Measurements from ENCODE around the gene PAX5. TPM values are rescaled to one million over a fixed set of nuclear protein-coding genes. Genes with fewer than 3 reads are reported as not detected.
A peak's percentile ranks its signal among the peaks of the same experiment; 100 is the strongest.

Gene PAX5
- total RNA-seq, 1 experiment from 2014 or later, result not detected

DNA sequence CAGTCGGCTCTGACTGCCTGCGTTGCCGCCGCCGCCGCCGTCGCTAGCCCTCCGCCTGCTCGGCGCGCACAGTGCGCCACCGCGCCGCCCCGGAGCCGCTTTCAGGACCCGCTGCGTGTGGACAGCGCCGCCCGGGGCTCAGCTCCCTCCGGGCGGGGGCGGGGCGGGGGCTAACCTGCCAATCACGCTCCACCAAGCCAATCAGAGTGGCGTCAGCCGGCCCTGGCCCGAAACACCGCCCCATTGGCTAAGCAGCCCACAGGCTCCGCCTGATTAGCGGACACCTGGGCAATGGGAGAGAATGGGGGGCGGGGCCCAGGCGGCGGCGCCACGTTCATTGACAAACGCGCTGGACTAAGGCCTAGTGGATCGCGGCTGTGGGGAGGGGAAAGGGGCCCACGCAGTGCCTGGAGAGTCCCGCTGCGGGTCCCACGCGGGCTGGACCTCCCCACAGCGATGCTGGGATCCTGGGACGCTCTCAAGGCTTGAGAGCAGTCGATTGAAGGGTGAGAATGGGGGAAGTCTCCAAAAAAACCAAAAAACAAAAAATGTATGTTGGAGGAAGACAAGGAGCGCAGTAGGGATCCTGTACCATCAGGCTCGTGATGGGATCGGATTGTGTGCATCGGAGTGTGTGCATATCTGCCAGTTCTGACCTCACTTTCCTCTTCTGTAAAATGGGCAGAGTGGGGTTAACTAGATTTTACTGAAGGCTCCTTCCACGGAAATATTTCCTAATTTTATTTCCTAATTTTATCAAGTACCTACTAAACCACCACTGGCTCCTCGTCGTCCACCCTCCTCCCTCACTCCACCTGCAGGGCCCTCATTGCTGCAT, 6.3 kb downstream of the PAX5 start:
- in situ Hi-C loops (cut with HindIII; ENCODE audit: low pct_unique_long_range_greater_than_20kb, low sequenced_read_pairs), result no loop called here
- peak; percentile 90 for DNase-seq (ENCODE audit: low read depth)

DNA sequence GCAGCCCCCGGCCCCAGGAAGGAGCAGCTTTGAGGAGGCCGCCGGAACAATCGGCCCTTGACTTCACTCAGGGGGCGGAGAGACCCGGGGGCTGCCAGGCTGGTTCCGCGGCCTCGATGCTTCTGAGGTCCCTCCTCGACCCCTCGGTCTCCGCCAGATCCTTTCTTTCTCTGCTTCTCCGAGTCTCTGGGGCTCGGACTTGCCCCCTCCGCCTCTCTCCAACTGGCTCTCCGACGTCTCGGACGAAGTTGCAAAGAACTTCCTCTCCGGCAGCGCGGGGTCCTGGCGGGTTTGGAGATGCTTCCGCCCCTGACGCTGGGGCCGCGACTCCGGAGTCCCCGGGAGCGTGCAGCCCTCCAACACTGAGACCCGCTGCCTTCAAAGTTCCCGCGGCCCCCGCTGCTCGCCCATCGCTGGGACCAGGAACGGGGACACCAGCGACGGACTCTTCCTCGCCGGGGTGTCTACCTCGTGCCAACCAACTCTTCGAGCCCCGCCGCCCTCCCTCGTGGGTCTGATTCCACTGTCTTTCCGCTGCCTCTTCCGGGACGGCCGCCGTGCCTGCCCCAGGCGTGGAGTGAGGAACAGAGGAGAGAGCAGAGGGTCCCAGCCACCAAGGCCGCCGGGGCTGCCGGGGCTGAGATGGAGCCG, 7.0 kb downstream of the PAX5 start:
- DNase-seq (ENCODE audit: low read depth), result no peak
- in situ Hi-C loops (cut with HindIII; ENCODE audit: low pct_unique_long_range_greater_than_20kb, low sequenced_read_pairs), result no loop called here

DNA sequence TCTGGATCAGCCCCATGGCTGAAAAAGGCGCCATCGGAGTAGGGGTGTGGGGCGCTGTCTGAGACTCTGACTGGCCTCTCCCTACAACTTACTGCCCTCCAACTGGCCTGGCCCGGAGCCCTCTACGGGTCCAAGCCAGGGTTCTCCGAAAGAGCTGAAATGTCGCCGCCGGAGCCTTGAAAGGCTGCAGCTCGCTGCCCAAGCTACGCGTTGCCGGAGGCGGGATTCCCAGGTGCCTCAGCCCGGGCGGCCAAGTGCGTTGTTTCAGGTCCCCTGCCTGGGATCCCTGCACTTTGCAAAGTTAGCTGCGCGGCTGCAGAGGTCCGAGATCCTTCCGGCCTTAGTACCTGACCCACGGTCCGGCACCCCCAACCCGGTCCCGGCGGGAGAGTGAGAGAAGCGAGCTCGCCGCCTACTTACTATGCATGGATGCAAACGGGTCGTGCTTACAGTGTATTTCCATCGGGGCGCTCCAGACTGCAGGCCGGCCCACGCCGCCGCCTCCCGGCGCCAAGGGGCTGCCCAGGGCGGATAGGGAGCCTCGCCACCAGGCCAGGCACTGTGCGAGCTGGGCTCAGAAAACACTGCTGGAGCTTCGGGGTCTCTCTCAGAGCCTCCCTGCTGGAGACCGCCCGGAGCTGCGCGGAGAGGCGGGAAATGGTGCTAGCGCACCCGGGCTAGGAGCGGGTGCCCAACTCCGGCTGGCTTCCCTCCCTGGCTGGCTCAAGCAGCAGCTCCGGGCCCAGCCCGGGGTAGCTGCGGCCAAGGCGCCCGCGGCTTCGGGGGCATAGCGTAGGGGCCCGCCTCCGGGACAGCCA, 7.7 kb downstream of the PAX5 start:
- no peak for DNase-seq (ENCODE audit: low read depth)
- in situ Hi-C loops (cut with HindIII; ENCODE audit: low pct_unique_long_range_greater_than_20kb, low sequenced_read_pairs), result no loop called here

DNA sequence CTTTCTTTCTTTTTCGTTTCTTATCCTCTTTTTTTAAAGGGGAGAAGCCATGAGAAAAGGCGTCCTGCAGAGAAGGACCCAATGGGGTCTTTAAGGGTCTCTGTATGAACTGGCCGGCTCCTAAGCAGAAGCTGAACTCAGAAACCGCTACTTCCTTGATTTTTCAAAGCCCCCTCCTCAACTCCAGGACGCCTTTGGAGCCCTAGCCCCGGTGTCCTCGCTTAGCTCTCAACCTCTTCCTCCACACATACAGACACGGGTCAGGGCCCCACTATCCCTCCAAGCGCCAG, 8.3 kb downstream of the PAX5 start:
- in situ Hi-C loops (cut with HindIII; ENCODE audit: low pct_unique_long_range_greater_than_20kb, low sequenced_read_pairs), result no loop called here
- DNase-seq (ENCODE audit: low read depth), result no peak

DNA sequence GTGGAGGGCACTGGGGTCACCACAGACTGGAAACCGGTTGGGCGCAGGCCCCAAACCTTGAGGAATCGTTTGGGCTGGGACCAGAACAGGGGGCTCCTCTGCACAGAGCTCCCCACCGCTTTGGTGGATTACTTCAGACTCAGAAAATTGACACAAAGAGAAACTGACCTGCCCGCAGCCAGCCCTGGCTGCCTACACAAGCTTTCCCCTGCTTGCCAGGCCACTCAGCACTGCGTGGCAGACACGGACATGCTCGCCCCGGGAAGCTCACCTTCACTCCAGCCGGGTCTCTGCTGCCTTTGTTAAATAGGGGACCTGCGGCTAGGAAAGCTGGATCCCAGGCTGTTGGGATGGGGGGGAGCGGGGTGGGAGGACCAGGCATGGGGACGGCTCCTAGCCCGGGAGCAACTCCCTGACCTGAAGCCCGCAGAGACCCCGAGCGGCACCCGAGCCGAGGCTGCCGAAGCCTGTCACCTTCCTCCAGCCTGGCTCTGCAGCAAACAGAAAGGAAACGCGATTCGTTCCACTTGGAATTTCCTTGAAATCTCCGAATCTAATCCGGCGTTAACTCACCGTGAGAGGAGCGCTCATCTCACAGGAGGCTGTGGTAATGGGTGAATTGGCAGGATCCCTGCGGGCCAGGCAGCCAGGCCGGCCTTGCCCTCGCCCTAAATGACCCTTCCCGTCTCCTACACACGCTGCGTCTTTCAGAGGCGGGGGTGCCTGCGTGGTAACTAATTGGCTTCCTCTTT, 8.8 kb downstream of the PAX5 start:
- no peak for DNase-seq (ENCODE audit: low read depth)
- in situ Hi-C loops (cut with HindIII; ENCODE audit: low pct_unique_long_range_greater_than_20kb, low sequenced_read_pairs), result no loop called here

DNA sequence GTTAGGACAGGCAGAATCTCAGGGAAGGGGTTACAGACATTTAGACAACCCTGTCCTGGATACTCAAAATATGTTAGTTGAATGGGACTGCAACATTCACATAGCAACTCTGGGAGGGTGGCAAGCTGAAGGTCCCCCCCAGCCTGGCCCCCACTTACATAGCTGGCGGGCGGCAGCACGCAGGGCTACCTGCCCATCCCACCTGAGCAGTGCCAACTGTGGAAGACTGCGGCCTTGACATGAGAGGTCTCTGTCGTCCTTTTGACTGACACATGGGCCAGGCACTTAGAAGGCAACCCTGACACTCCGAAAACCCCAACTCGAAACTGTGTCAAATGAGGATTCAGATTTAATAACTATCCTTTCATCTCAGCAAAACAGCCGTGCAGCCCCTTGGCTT, 16.5 kb downstream of the PAX5 start:
- in situ Hi-C loops (cut with HindIII; ENCODE audit: low pct_unique_long_range_greater_than_20kb, low sequenced_read_pairs), result no loop called here
- DNase-seq (ENCODE audit: low read depth), result no peak

DNA sequence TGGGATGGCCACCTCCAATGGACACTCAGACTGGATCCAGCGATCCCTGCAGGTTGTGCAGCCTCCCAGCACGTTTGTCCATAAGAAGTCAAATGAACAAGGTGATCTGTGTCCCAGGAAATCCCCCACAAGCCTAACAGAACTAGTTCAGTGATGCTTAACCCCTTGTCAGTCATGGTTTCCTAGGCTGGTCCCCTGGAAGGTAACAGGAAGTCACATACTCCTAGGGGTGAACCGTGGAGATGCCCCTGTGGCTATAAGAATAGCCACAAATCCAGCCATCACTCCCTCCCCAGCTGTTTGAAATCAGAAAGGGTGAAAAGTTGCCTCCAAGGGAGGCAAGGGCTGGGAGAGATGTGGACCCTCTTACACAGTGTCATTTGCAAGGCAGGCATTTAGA, 22.5 kb downstream of the PAX5 start:
- in situ Hi-C loops (cut with HindIII; ENCODE audit: low pct_unique_long_range_greater_than_20kb, low sequenced_read_pairs), result no loop called here
- no peak for DNase-seq (ENCODE audit: low read depth)

DNA sequence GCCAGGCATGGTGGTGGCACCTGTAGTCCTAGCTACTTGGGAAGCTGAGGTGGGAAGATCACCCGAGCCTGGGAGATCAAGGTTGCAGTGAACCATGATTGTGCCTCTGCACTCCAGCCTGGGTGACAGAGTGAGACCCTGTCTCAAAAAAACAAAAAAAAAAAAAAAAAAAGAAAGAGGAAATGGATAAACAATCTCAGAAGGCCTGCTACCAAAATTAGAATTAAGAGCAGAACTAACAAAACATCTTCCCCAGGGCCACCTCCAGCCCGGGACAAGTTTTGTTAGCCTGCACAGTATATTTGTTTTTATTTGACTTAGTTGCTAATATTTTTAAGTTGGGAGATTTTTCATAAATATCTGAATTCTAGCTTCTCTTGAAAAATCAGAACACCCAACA, 23.1 kb downstream of the PAX5 start:
- DNase-seq (ENCODE audit: low read depth), result no peak
- in situ Hi-C loops (cut with HindIII; ENCODE audit: low pct_unique_long_range_greater_than_20kb, low sequenced_read_pairs), result no loop called here

DNA sequence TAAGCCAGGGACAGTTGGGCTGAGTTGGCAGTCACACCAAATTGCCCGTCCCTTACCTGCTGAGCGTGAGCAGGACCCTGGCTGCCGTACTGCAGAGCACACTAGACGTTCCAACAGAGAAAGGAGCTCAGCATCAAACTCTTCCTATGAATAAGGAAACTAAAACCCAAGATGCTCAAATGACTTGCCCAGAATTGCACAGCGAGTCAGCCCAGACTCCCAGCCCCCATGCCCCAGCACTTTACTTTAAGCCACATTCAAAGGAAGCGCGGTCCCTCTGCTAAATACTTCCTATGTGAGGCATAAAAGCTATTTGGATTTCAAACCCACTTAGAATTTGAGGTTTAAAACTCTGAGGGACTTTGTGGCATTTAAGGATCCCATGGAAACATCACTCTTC, 23.9 kb downstream of the PAX5 start:
- in situ Hi-C loops (cut with HindIII; ENCODE audit: low pct_unique_long_range_greater_than_20kb, low sequenced_read_pairs), result no loop called here
- no peak for DNase-seq (ENCODE audit: low read depth)

DNA sequence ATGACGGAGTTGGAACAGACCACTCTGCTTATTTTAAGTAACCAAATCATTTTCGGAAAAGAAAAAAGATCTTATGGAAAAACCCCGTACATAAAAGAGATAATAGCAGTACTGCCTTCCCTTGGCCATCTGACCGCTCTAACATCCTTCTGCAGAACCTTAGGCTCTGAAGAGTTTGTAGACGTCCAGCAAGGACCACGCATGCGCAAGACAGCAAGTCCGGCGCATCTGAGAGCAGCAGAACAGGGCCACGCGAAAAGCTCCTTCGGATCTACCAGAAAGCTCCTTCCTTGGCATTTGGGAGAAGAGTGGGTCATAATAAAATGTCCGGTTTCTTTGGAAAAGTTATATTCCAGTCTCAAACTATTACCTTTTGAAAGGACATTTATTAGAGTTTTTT, 26.8 kb downstream of the PAX5 start:
- DNase-seq (ENCODE audit: low read depth), result no peak
- in situ Hi-C loops (cut with HindIII; ENCODE audit: low pct_unique_long_range_greater_than_20kb, low sequenced_read_pairs), result no loop called here

DNA sequence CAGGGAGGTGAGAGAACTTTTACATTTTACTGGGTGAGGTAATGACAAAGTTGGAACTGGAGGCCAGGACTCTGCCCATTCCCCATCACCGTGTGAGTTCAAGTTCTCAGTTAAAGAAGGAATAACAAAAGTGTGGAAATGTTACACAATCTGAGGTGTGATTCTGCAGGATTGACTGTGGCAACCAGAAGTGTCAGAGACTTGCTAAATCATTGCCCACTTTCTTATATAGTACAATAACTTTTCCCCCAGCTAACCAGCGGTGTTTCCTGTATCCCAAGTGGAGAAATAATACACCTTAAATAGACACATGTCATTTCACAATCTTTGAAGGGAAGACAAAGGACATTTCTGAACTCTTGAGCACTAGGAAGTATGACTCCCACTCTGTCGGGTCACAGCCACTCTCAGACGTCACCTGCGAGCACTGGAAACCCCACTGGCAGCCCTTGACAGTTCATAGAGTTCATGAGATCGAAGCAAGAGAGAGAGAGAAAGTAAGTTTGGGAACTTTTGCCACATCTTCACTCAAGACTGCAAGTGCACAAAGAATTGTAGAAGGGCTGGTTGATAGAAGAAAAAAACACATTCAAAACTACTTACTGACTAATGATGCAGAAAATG, 28.4 kb downstream of the PAX5 start:
- DNase-seq (ENCODE audit: low read depth), result no peak
- in situ Hi-C loops (cut with HindIII; ENCODE audit: low pct_unique_long_range_greater_than_20kb, low sequenced_read_pairs), result no loop called here

DNA sequence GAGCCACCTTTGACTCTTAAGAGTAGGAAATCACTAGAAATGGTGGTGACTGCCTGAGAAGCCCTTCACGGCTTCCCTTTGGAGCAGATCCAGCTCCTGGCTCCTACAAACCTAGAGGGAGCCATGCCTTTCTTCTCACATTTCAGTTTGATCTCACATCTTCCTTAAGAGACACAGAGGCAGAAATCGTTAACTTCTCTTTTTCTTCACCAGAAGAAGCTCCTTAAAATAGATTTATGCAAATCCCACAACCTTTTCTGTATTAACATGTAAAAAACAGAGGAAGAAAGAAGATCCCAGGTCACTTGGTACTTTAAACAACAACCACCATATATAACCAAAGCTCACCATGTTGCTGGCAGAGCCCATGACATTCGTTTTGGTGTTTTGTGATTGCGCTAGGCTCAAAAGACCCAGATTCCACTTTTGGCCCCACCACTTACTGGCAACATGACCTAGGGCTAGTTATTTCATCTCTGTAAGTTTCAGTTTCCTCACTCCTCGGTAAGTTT, 29.6 kb downstream of the PAX5 start:
- no peak for DNase-seq (ENCODE audit: low read depth)
- in situ Hi-C loops (cut with HindIII; ENCODE audit: low pct_unique_long_range_greater_than_20kb, low sequenced_read_pairs), result no loop called here

DNA sequence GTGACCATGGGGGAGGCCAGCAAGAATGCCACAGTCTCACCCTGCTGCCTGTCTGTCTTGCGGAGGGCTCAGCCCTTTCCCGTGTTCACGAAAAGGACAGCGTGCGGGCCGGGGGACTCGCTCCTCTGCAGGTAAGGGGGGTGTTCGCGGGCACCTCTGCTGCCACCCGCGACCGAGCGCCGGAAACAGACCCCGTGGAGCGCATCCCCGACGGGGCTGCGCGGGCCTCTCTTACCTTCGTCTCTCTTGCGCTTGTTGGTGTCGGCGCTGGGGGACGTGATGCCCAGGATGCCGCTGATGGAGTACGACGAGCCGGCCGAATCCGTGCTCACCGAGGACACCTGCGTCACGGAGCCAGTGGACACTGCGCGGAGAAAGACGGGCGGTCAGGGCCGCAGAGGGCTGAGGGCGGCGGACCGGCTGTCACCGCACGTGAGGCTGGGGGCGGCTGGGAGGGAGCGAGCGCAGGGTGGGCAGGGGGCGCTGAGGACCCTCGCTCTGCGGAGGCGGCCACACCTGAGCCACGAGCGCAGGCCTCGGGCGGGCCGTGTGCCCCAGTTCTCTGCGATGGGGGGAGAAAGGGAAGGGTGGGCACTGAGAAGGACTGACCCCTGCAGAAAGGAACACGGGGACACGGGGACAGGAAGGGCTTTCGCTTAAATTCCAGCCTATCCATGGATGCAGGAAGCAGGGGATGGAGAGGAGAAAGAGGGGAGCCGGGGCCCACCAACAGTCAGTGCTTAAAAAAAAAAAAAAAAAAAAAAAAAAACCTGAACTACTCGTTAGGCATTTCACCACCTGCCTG, 31.5 kb downstream of the PAX5 start:
- DNase-seq (ENCODE audit: low read depth), result no peak
- in situ Hi-C loops (cut with HindIII; ENCODE audit: low pct_unique_long_range_greater_than_20kb, low sequenced_read_pairs), result no loop called here

DNA sequence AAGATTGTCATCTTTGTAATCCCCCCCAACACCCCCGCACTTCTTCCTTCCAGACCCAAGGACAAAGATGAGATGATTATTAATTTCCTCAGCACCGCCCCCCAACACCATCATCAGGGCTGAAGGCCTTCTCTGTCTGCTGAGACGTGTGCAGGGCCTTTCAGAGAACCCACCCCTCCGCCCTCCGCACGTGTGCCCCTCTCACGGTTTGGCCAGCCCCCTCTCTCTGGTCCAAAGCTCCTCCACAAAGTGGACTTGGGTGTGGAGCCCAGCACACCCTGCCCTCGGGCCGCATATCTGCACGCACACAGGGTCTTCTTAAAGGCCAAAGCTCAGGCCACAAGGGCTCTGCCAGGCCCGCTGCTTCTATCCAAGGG, 32.0 kb downstream of the PAX5 start:
- no peak for DNase-seq (ENCODE audit: low read depth)
- in situ Hi-C loops (cut with HindIII; ENCODE audit: low pct_unique_long_range_greater_than_20kb, low sequenced_read_pairs), result no loop called here

DNA sequence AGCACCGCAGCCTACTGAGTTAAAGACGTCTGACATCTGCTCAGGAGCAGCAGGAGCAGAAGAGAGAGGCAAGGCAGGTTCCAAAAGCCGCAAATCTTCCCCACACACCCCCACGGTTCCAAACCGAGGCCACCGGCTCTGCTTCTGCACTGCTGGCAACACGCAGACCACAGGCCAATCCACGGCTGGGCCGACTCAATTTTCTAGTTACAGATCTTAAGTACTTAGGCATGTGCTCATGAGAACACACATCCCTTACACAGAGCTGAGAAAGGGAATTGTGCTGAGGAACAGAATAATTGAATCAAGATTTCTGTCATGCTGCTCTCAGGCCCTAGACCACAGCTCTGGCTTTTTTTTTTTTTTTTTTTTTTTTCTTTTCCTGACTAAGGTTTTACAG, 32.6 kb downstream of the PAX5 start:
- in situ Hi-C loops (cut with HindIII; ENCODE audit: low pct_unique_long_range_greater_than_20kb, low sequenced_read_pairs), result no loop called here
- no peak for DNase-seq (ENCODE audit: low read depth)

DNA sequence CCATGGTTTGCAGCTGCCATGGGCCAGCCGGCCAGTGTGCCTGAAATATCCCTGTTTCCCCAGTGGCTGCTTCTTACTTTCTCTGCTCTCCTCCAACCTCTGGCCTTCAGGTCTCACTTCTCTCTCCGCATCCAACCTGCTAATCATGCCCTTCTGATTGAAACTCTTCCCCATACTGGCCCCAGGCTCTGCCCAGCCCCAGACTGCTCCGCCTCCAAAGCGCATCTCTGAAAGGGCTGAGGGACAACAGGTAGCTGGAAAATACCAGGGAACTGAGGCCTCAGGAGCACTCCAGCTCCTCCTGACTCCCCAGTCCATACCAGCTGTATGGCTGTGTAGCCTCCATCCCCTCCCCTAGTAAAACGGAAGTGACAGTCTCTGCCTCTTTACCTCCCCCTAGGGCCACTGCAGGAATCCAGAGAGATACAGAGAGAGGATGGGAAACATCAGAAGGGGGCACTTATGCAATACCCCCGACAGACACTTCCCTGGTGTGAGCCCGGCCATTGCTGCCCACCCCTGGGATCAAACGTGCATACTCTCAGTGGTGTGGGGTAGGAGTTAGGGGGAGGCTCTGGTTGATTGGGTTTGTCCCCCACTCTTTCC, 34.2 kb downstream of the PAX5 start:
- DNase-seq (ENCODE audit: low read depth), result no peak
- in situ Hi-C loops (cut with HindIII; ENCODE audit: low pct_unique_long_range_greater_than_20kb, low sequenced_read_pairs), result no loop called here

DNA sequence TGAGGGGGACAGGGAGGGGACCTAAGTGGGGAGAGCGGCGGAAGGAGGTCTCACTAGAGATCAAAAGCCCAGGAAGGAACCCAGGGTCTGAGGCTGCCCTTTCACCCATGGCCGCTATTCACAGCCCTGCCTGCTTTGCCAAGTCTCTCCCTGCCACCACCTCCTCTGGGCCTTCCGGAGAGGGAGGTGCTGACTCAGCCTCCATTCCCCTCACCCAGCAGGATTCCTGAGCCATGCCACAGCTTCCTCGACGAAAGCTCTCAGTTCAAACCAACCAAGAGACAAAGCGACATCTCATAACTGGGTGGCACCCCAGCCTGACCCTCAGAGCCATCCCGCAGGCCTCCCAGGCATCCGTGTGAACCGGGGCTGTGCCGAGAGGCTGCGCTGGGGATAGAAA, 36.7 kb downstream of the PAX5 start:
- no peak for DNase-seq (ENCODE audit: low read depth)
- in situ Hi-C loops (cut with HindIII; ENCODE audit: low pct_unique_long_range_greater_than_20kb, low sequenced_read_pairs), result no loop called here

Data from Caki2 (cell line).